NCI-H146 treated with DMSO at 0.1 percent for 48 hours (cell line): ENCODE results near the gene MYDGF.
"Not testable (repeated sequence)": the region's sequence is repeated elsewhere in the genome, so short reads cannot be mapped to it uniquely, and the experiment has no call there.

Experiments used
- DNase-seq: peaks from one replicate; lab custom pipeline; 2025; ENCODE audit not compliant: unreplicated experiment; lab: John Stamatoyannopoulos, UW

The MYDGF gene

GRCh38 chr19:4700693-4700970 lies 30.5 kb upstream of the MYDGF start:
- DNase-seq: no peak

GRCh38 chr19:4699826-4700692 lies 29.9 kb upstream of the MYDGF start:
- DNase-seq: no peak

- no peak for DNase-seq
Observed at GRCh38 chr19:4697304-4697703, 27.2 kb upstream of the MYDGF start.

GRCh38 chr19:4695224-4695731 lies 25.1 kb upstream of the MYDGF start:
- no peak for DNase-seq

GRCh38 chr19:4694211-4694987 lies 24.3 kb upstream of the MYDGF start:
- DNase-seq: no peak

GRCh38 chr19:4693471-4694121 lies 23.5 kb upstream of the MYDGF start:
- DNase-seq: no peak

GRCh38 chr19:4693078-4693350 lies 22.9 kb upstream of the MYDGF start:
- no peak for DNase-seq

GRCh38 chr19:4692251-4693077 lies 22.3 kb upstream of the MYDGF start:
- DNase-seq: no peak

- no peak for DNase-seq
Observed at GRCh38 chr19:4691373-4691772, 21.2 kb upstream of the MYDGF start.

GRCh38 chr19:4690361-4690760 lies 20.2 kb upstream of the MYDGF start:
- no peak for DNase-seq

- DNase-seq: no peak
Observed at GRCh38 chr19:4689403-4689802, 19.3 kb upstream of the MYDGF start.

- no peak for DNase-seq
Observed at GRCh38 chr19:4688587-4688986, 18.4 kb upstream of the MYDGF start.

GRCh38 chr19:4687396-4687795 lies 17.3 kb upstream of the MYDGF start:
- no peak for DNase-seq

GRCh38 chr19:4686700-4687099 lies 16.6 kb upstream of the MYDGF start:
- DNase-seq: no peak

GRCh38 chr19:4684312-4685095 lies 14.4 kb upstream of the MYDGF start:
- no peak for DNase-seq

GRCh38 chr19:4682417-4683200 lies 12.5 kb upstream of the MYDGF start:
- no peak for DNase-seq

- DNase-seq: not testable (repeated sequence)
Observed at GRCh38 chr19:4680021-4680420, 9.9 kb upstream of the MYDGF start.

GRCh38 chr19:4678881-4679790 lies 9.0 kb upstream of the MYDGF start:
- no peak for DNase-seq
